Pancreas (tissue), 10 donors: ENCODE results near the gene WDR82. TPM values are rescaled to one million over a fixed set of nuclear protein-coding genes. Genes with fewer than 3 reads are reported as not detected.
A peak's percentile ranks its signal among the peaks of the same experiment; 100 is the strongest.

Experiments
- ATAC-seq, 4 donors: fragments of 200-7000 bp; cut with Tn5 transposase; one replicate each; pipeline versions ENCODE4 v1.8.0 to v1.9.1; 2020; ENCODE audit warnings: mild to moderate bottlenecking in 4 of 4, moderate library complexity in 4 of 4
- DNase-seq, 6 donors: peaks; one replicate each; pipeline ENCODE4 v3.0.0-alpha.2; 2020
- FAIRE-seq: peaks from 2 replicates; lab custom pipeline; 2012; peaks lifted over from hg19 to GRCh38; lab: Jason Lieb, UNC
- H3K27ac ChIP-seq, 4 donors: fragments of 200-600 bp; sonication (generic); 1 replicate in 3 of 4; 2 replicates in 1 of 4; pipeline versions ENCODE4 v1.5.0 to v1.8.0; 2020
- H3K27me3 ChIP-seq, 4 donors: fragments of 200-600 bp; one replicate each; pipeline ENCODE4 v1.8.0; 2021
- H3K36me3 ChIP-seq, 3 donors: fragments of 200-600 bp; sonication (generic) in 1 of 3; one replicate each; pipeline versions ENCODE4 v1.5.0 to v1.8.0; 2020 to 2021
- H3K4me1 ChIP-seq, 3 donors: fragments of 200-600 bp; one replicate each; pipeline ENCODE4 v1.8.0; 2021
- H3K4me3 ChIP-seq, 4 donors: fragments of 200-600 bp; sonication (generic) in 2 of 4; one replicate each; pipeline versions ENCODE4 v1.5.0 to v1.8.0; 2020 to 2021
- H3K9me3 ChIP-seq, 4 donors: fragments of 200-600 bp; one replicate each; pipeline ENCODE4 v1.8.0; 2021
- CTCF ChIP-seq, 4 donors: fragments of 200-600 bp; sonication (generic) in 3 of 4; IDR thresholded peaks; one replicate each; pipeline versions ENCODE4 v1.5.0 to v1.8.0; 2021; ENCODE audit warnings: antibody characterized with exemption in 4 of 4
- WGBS, 2 donors: extraction: QIAGEN DNeasy Blood & Tissue Kit; methylation state at CpG; one replicate each; pipeline ENCODE4 v1.1.7; 2013; 5-methylcytosine and 5-hydroxymethylcytosine counted together
- intact Hi-C, 3 donors: fragments of 100-400 bp; cut with DNase I; formaldehyde crosslinking; loops; one replicate each; pipeline versions ENCODE4 v1.11.1 to v1.14.2; 2022
- polyA plus RNA-seq, 2 donors: library from polyadenylated mRNA; stranded (reverse); fragments of 200-250 nt; gene quantifications; one replicate each; pipeline ENCODE4 v1.2.3, GENCODE V29; 2013
- total RNA-seq, 6 donors: library from RNA; stranded (reverse); fragmentation: NEBNext Ultra II Directional in 4 of 6; extraction: Animal tissue kit (Norgen Biotek cat#: 25700) in 4 of 6; gene quantifications; one replicate each; pipeline versions ENCODE4 v1.2.1 to v1.2.4, GENCODE V29; 2021 to 2023
- donor health status: healthy with polysubstance abuse.
- donor health status: DM: no; HTN: no; CAD: no; lungs with moderate emphysema.
- donor health status: DM: no; HTN: no; CAD: no.
- donor health status: control.
- donor health status: control.
- donor health status: Bipolar disorder and iron deficiency.
- donor health status: DM: yes; HTN: yes; CAD: no.
- donor health status: DM: no; HTN: no; CAD: no.
- donor health status: DM: no; HTN: no; CAD: no.
- donor health status: DM: yes; HTN: yes; CAD: no.

WDR82 gene
- total and polyA plus RNA-seq, 8 donors = 9.0 to 32.1 (median 18.8) TPM

- TF ChIP-seq CTCF (IDR thresholded peaks at IDR 0.05) = no peak
- H3K27ac ChIP-seq = no peak overlapping the region
- no peak overlapping the region for H3K4me3 ChIP-seq
- peaks cover 0 to 5% (median 0%) of the 10 kb centered on the region in 3 donors for H3K36me3 ChIP-seq
- peaks cover 26 to 32% (median 27%) of the 10 kb centered on the region in 3 donors for H3K4me1 ChIP-seq
- no peak for FAIRE-seq
- intact Hi-C loops = loop anchor here in 1 of 3 donors (5.0 kb wide), 1 partner anchor 50 kb away; no protein-coding TSS in a partner anchor
- no peaks in the 10 kb centered on the region for H3K9me3 ChIP-seq
- 88 to 90% methylated on average over 20 of the region's 20 CpGs for WGBS, 2 donors
- ATAC-seq = no peak
- H3K27me3 ChIP-seq = no peaks in the 10 kb centered on the region
- DNase-seq = peak in 3 of 6 donors; percentile 25 to 67 (median 45)
Measured at GRCh38 chr3:52292247-52293065, 14.0 kb upstream of the WDR82 start.

DNA sequence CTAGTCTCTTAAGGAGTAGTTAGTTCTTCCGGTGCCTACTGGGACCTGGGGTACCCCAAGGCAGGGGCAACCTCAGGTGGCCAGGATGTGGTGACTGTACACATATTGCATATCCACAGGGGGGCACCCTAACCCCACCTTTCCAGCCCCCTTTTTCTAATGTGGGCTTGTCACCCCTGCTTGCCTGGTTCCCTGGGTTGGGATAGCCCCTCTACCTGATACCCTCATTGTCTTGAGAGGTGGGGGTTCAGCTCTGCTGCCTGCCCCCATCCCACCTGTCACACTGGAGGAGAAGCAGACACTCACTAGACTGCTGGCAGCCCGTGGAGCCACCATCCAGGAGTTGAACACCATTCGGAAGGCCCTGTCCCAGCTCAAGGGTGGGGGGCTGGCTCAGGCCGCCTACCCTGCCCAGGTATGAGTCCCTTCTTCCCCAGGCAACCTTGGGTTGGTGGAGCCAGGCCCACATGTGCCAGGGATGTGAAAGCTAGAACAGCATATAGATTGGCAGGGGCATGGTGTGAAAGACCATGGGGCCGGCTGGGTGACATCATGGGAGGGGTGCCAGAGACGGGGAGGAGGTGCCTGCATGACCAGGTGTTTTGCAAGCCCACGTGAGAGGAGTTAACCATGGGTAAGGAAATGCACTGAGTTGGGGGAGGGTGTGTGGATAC is 13.2 kb upstream of the WDR82 start:
- Histone ChIP-seq H3K36me3 (peaks cover 0 to 5% (median 0%) of the 10 kb centered on the region in 3 donors), H3K9me3 (no peaks in the 10 kb centered on the region), H3K27ac (no peak overlapping the region), H3K4me1 (peaks cover 28 to 36% (median 31%) of the 10 kb centered on the region in 3 donors), H3K27me3 (no peaks in the 10 kb centered on the region), H3K4me3 (no peak overlapping the region)
- no peak for FAIRE-seq
- 50 to 62% methylated on average over 7 of the region's 7 CpGs for WGBS, 2 donors
- peak in 3 of 4 donors; percentile 16 to 34 (median 31) for TF ChIP-seq CTCF (IDR thresholded peaks at IDR 0.05)
- DNase-seq = peak in 4 of 6 donors; percentile 38 to 71 (median 50)
- intact Hi-C loops = loop anchor here in 1 of 3 donors (5.0 kb wide), 1 partner anchor 51 kb away; no protein-coding TSS in a partner anchor
- no peak for ATAC-seq

DNA sequence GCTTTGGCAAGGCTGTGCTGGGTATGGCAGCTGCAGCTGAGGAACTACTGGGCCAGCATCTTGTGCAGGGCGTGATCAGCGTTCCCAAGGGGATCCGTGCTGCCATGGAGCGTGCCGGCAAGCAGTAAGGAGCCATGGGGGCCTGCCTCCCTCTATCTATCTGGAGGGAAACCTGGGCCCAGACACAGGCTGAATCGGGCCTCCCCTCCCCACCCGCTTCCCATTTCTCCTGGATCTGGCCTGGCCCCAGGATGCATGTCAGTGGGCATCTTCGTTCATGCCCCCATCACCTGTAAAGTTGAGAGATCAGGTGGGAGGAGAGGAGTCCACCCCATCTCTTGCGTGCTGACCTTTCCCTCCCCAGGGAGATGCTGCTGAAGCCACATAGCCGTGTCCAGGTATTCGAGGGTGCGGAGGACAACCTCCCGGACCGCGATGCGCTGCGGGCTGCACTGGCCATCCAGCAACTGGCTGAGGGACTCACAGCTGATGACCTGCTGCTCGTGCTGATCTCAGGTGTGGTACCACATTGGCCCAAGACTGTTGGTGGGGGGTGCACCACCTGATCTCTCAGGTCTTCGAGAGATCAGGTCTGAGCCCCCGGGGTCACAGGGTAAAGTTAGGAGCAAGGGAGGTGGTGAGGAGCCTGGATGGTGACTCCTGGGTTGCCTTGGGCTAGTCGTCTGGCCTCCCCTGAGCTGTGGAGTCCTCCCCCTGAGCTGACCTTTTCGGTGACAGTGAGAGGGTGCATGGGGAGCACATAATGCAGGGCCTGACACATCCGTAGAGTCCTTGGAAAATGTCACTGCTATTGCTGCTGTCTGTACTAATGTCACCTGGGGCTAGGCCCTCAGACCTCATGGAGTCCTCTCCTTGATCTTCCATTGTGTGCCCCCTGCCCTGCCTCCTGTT is 12.4 kb upstream of the WDR82 start:
- peak in 4 of 6 donors; percentile 21 to 69 (median 38) for DNase-seq
- no peak for TF ChIP-seq CTCF (IDR thresholded peaks at IDR 0.05)
- H3K27ac ChIP-seq = peak overlapping the region in 2 of 4 donors; percentile 100
- H3K9me3 ChIP-seq = no peaks in the 10 kb centered on the region
- no peak for FAIRE-seq
- H3K4me1 ChIP-seq = peaks cover 28 to 37% (median 32%) of the 10 kb centered on the region in 3 donors
- H3K4me3 ChIP-seq = peak overlapping the region in 2 of 4 donors; percentile 3 to 35
- no peak for ATAC-seq
- H3K36me3 ChIP-seq = peaks cover 0 to 5% (median 0%) of the 10 kb centered on the region in 3 donors
- H3K27me3 ChIP-seq = no peaks in the 10 kb centered on the region
- WGBS, 2 donors = 55 to 56% methylated on average over 23 of the region's 23 CpGs
- intact Hi-C loops = loop anchor here in 1 of 3 donors (5.0 kb wide), 1 partner anchor 51 kb away; no protein-coding TSS in a partner anchor

DNA sequence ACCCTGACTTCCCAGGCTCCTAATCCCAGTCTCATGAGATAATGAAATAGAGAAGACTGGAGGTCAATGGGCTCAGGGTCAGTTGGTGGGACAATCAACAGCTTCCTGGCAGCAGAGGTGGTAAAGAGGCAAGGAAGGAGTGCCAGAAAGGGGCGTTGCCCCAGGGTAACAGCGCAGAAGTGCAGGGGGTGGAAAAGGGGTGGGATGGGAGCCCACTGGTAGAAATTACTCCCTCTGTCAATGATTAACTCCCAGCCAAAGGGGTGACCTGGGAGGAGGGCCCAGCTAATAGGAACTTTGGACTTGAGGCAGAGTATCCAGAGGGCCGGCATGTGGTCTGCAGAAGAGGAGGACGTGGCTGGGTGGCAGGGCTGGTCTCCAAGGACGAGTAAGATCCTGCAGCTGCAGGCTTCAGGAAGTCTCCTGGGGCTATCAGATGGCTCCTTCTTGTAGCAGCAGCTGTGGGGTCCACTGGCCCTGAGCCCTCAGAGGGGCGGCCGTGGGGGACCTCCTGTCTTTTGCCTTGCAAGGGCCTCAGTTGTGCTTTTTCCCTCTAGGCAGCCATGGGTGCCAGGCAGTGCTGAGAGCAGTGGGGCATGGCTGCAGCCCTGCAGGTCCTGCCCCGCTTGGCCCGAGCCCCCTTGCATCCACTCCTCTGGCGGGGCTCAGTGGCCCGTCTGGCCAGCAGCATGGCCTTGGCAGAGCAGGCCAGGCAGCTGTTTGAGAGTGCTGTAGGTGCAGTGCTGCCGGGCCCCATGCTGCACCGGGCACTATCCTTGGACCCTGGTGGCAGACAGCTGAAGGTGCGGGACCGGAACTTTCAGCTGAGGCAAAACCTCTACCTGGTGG is 11.5 kb upstream of the WDR82 start:
- Histone ChIP-seq H3K36me3 (peaks cover 0 to 5% (median 0%) of the 10 kb centered on the region in 3 donors), H3K4me3 (peak overlapping the region in 2 of 4 donors; percentile 3 to 35), H3K27ac (peak overlapping the region in 3 of 4 donors; percentile 46 to 100 (median 100)), H3K9me3 (no peaks in the 10 kb centered on the region), H3K4me1 (peaks cover 28 to 39% (median 38%) of the 10 kb centered on the region in 3 donors), H3K27me3 (no peaks in the 10 kb centered on the region)
- FAIRE-seq = no peak
- peak; percentile 64 to 82 (median 71) for DNase-seq
- intact Hi-C loops = loop anchor here in 1 of 3 donors (5.0 kb wide), 1 partner anchor 52 kb away; no protein-coding TSS in a partner anchor
- peak; percentile 32 to 76 (median 64) for ATAC-seq
- WGBS, 2 donors = 22 to 25% methylated on average over 15 of the region's 15 CpGs
- no peak for TF ChIP-seq CTCF (IDR thresholded peaks at IDR 0.05)
